ENCODE measurements around the gene PLPP2.

- TF ChIP-seq CTCF (conservative IDR thresholded peaks at IDR 0.05; ENCODE audit: low read depth, low read length) (no peak), SMC3 (IDR thresholded peaks at IDR 0.05; ENCODE audit: low read depth, low read length) (no peak), MXI1 (IDR thresholded peaks at IDR 0.05; ENCODE audit: borderline replicate concordance, low read depth, low read length) (no peak), FOS (IDR thresholded peaks at IDR 0.05; ENCODE audit: low read depth, low read length) (no peak), POLR2A (IDR thresholded peaks at IDR 0.05; ENCODE audit: low read depth, low read length) (no peak), ELK1 (IDR thresholded peaks at IDR 0.05; ENCODE audit: borderline replicate concordance, low read depth, low read length) (no peak), MAFK (IDR thresholded peaks at IDR 0.05; ENCODE audit: low read depth, low read length) (no peak), CHD1 (IDR thresholded peaks at IDR 0.05; ENCODE audit: low read depth, low read length) (no peak)
These were observed 31.4 kb upstream of the PLPP2 start for GRCh38 chr19:322616-323015.

All from IMR-90 (cell line).